DOHH2 (cell line): ENCODE measurements around the gene CHFR.

Source experiments
- CTCF ChIP-seq: fragments of 200-600 bp; sonication (generic); IDR thresholded peaks from one replicate; pipeline ENCODE4 v1.5.1; 2014; ENCODE audit warnings: antibody characterized with exemption, mild to moderate bottlenecking, low read depth, low read length; ENCODE audit not compliant: poor library complexity, severe bottlenecking
- EZH2phosphoT487 ChIP-seq: fragments of 200-600 bp; sonication (generic); IDR thresholded peaks from 2 replicates; pipeline ENCODE4 v1.6.1; 2017; ENCODE audit warnings: borderline replicate concordance, mild to moderate bottlenecking, antibody characterized with exemption, low read length, moderate library complexity, mixed read lengths

GRCh38 chr12:132818562-132818961 lies 68.8 kb downstream of the CHFR start:
- TF ChIP-seq EZH2phosphoT487 (no peak), CTCF (no peak)
